Measurements from ENCODE around the gene RAP2C.

Gene RAP2C

DNA sequence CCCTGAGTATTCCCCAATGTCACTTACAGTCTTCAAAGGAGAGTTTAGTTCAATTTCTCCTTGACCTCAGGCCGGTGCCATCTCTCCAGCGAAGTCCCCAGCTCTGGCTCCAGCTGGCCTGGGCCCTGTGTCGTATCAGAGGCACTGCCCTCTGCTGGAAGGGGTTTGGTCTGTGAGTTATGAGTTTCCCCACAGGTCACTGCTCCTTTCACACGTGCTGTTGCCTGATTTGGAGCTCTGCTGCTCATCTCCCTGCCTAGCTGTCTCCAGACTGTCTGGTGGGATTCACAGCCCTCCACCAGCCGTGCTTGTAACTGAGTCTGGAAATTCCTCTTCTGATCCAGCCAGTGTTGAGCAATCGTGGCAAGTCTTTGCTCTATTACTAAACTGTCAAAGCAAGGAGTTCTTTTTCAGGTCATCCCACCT is at the start of gene RAP2C:
RAP2C (minus strand) TSS at position 105 of the 426 bp plus-strand sequence. CDS start 2,179 bp downstream, outside the sequence.
- peak; percentile 39 to 44 for DNase-seq (ENCODE audit: low read depth in 2 of 2)

- no peak for DNase-seq (ENCODE audit: low read depth in 2 of 2)
These were observed 48.1 kb upstream of the RAP2C start for GRCh38 chrX:132267392-132267791.

- no peak for DNase-seq (ENCODE audit: low read depth in 2 of 2)
These were observed 47.5 kb upstream of the RAP2C start for GRCh38 chrX:132266583-132267355.

GRCh38 chrX:132263127-132263526 is 43.9 kb upstream of the RAP2C start:
- no peak for DNase-seq (ENCODE audit: low read depth in 2 of 2)

DNA sequence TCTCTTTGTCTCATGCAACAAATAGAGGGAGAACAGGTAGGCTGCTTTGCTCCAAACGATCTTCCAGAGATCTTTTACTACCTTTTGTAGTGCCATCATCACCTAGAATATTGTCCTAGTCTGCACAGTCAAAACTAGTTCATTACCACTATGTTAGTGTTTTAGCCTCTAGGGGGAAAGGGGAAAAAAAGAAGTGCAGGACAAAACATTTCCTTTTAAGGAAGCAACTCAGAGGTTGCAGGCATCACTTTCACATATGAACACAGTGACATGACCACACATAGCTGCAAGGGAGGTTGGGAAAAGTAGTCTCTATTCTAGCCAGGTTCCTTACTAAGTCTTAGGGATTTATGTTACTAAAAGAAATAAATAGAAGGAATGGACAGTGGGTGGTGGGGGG is 39.3 kb upstream of the RAP2C start:
- no peak for DNase-seq (ENCODE audit: low read depth in 2 of 2)

DNA sequence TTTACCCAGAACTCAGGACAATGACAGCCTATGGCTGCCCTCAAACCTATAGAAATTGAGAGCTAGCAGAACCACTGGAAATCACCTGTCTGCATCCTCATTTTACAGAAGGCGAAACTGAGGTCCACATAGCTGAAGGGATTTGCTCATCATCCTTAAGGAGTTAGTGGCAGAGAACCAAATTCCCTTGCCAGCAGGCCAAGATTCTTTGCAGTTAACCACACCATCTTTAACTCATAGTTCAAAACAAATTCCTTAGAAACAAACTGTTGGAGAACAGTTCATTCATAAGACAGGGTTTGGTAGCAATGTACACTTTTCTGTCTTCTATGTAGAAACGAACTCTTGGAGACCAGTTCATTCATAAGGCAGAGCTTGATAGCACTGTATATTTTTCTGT is 37.9 kb upstream of the RAP2C start:
- no peak for DNase-seq (ENCODE audit: low read depth in 2 of 2)

- DNase-seq (ENCODE audit: low read depth in 2 of 2), result no peak
These were observed 16.9 kb upstream of the RAP2C start for GRCh38 chrX:132236121-132236520.

DNA sequence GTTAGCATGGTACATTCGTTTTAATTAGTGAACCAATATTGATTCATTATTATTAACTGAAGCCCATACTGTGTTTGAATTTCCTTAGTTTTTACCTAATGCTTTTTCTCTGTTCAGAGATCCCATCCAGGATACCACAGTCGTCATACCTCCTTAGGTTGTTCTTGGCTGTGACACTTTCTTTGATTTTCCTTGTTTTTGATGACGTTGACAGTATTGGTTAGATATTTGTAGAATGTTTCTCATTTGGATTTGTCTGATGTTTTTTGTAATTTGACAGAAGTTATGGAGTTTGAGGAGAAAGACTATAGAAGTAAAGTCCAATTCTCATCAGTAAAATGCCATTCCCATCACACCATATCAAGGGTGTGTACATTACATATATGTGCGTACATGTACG is 16.2 kb upstream of the RAP2C start:
- DNase-seq (ENCODE audit: low read depth in 2 of 2), result no peak

DNA sequence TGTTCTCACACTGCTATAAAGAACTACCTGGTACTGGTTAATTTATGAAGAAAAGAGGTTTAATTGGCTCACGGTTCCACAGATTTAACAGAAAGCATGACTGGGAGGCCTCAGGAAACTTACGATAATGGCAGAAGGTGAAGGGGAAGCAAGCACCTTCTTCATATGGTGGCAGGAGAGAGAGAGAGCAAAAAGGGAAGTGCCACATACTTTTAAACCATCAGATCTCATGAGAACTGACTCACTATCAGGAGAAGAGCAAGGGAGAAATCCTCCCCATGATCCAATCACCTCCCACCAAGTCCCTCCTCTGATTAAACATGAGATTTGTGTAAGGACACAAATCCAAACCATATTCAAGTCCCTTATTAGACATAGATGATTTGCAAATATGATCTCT is 12.3 kb upstream of the RAP2C start:
- DNase-seq (ENCODE audit: low read depth in 2 of 2), result no peak

DNA sequence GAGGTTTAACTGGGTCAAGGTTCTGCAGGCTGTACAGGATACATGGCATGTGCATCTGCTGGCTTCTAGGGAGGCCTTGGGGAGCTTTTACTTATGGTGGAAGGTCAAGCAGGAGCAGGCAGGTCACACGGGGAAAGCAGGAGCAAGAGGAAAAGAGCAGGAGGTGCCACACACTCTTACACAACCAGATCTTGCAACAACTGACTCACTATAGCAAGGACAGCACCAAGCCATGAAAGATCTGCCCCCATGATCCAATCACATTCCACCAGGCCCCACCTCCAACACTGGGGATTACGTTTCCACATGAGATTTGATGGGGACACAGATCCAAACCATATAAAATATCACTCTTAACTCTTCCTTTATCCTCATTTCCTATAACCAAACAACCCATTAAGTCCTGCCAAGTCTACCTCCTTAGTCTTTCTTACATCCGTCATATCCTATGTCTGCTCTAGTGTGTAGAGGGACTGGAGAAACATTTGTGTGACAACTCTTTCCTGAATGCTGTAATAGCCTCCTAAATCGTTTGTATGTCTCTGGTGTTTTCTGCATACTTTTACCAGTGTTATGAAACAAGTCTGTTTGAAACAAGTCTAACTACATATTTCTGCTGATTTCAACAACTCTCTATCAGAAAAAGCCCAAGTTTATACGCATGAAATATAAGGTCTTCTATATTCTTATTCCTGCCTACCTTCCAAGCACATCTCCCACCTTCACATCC is 8.3 kb upstream of the RAP2C start:
- no peak for DNase-seq (ENCODE audit: low read depth in 2 of 2)

- no peak for DNase-seq (ENCODE audit: low read depth in 2 of 2)
These were observed 6.9 kb upstream of the RAP2C start for GRCh38 chrX:132226169-132226568.

GRCh38 chrX:132218100-132218812 is 991 bp downstream of the RAP2C start:
- DNase-seq (ENCODE audit: low read depth in 2 of 2), result peak; percentile 65 to 71

DNA sequence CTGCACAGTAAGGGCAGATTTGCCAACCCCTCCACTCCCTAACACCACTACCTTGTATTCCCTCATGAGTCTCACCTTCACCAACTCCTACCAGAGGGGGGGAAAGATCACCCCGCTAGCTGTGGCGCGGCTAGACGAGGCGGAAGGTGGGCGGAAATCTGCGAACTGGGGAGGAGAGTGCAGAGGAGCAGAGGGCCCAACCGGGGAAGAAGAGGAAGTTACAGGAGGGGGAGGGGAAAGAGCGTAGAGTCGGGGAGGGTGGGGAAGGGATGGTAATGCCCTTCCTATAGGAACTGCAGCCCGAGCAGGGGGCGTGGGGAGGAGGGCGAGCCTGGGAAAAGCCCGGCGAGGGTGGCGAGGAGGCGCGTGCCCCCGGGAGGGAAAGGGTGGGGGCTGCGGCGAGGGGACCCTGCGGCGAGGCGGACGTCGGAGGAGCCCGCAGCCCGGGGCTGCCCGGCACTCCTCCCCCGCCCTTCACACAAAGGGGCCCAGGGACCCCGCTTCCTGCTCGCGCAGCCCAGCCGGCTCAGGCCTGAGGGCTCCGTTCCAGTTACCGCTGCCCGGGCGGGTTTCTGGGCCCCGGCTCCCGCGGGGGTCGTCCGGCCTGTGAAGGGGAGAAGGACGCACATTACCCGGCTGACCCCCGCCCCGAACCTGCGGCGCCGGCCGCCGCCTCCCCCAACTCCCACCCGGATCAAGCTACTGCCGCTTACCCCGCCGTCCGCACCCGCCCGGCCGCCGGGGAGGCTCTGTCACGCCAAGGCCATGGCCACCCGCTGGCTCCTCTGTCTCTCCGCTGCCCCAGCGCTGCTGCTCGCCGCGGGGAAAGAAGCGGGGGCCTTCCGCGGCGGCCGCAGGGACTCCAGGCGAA is 1.8 kb downstream of the RAP2C start:
- DNase-seq (ENCODE audit: low read depth in 2 of 2), result peak; percentile 75 to 76

DNA sequence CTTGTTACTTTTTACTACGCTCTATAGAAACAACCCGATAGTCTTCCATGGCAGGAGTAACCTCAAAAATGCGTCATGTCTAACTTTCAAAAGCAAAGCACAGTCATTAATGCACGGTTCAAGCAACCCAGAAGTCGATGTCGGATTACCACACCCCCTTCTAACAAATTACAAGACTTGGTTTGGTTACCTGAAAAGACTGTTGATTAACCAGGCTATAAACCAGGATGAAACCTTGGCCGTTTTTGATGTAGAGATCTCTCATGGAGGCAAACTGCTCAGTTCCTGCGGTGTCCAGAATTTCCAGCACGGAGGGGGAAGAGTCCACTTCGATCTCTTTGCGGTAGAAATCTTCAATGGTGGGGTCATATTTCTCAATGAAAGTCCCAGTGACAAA is 2.4 kb downstream of the RAP2C start:
- no peak for DNase-seq (ENCODE audit: low read depth in 2 of 2)

GRCh38 chrX:132216283-132216682 is 3.0 kb downstream of the RAP2C start:
- DNase-seq (ENCODE audit: low read depth in 2 of 2), result no peak

DNA sequence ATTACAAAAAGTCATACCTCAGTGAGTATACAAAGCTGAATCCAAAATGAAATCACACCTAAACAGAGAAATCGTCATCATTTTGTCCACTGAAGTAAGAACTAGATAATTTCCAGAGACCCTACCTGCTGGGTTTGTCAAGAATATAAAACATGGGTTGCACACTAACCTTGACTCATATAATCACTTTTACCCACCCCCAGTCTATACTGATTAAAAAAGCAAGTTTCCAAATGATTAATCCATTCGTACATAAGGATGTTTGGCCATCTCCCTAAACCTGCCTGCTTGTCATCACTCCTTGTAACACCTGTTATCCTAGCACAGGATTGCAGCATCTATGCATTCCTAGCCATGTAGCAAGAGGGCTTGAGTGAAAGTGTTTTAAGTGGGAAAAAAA is 4.7 kb downstream of the RAP2C start:
- no peak for DNase-seq (ENCODE audit: low read depth in 2 of 2)

DNA sequence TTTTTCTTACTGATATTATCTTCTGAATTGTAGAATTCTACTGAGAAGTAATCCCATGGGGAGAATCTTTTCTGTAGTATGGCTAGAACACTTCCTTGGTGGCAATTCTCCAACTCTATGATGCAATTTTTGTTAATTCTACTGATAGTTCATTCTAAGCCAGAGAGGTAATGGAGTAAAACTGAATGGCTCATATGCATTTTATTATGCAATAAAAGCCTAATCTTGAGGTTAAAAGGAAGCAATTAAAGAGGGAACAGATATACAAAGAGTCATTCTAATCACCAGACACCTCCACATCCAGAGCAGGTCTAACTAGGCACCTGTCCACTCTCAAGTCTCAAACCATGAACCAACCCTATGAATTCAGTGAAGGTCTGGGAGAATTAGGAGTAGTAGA is 9.7 kb downstream of the RAP2C start:
- no peak for DNase-seq (ENCODE audit: low read depth in 2 of 2)

DNA sequence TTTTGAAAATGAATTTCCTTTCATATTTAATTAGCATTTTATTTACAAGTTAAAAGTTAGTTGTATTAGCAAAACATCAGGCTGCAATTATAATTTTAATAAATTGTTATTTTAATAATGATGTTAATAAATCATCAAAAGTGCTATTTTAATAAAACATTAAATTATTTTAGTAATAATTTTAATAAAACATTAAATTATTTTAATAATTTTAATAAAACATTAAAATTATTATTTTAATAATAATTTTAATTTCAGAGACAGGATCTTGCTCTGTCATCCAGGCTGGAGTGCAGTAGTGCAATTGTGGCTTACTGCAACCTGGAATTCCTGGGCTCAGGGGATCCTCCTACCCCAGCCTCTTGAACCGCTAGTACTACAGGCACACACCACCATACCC is 10.8 kb downstream of the RAP2C start:
- no peak for DNase-seq (ENCODE audit: low read depth in 2 of 2)

DNA sequence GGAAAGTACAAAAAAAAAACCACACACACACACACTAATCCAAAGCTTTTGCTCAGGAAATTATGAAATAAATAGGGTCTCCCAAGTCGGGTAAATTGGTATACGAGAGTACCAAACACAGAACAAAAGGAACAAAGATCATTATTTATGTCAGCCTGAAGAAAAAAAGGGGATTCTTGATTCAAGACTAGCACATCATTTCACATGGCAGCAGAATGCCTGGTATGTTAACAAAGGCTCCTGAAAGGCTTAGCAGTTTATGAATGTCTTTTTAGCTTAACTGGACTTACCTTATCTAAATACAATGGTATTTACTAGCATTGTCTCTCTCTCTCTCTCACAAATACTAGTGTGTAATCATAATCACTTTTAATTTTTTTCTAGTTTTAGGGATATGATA is 11.3 kb downstream of the RAP2C start:
- no peak for DNase-seq (ENCODE audit: low read depth in 2 of 2)

- DNase-seq (ENCODE audit: low read depth in 2 of 2), result no peak
These were observed 13.0 kb downstream of the RAP2C start for GRCh38 chrX:132206259-132206658.

DNA sequence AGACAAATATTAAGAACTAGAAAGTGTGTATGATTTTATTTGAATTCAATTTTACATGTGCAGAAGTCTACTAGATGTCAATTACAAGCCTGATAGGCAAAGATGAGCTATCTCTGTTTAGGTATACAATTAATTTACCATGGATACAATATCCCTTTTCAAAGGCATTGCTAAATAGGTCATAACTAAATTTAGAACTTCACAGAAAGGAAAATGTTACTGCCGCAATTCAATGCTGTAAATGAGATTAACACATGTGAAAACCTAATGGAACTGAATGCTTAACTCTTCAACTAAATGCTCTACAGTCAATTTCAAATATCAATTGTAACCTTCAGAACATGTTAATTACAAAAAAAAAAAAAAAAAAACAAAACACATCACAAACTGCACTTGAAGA is 14.6 kb downstream of the RAP2C start:
- DNase-seq (ENCODE audit: low read depth in 2 of 2), result no peak

DNA sequence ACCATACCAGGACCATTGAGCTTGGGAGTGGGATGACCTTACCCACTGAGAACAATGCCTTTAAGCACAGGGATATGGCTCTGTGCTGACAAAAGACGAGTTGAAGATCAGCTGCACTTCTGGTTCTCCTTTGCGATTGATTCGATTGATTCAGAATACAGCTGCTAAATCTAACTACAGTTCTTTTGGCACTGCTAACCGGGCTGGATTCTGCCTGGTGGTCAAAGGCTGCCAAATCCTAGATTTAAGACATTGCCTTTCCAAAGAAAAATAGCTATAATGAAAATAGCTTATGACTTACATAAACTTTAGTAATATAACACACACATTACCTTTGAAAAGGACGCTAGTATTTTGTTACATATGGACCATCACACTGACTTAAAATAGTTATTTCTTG is 18.3 kb downstream of the RAP2C start:
- DNase-seq (ENCODE audit: low read depth in 2 of 2), result no peak
